GM19467 (cell line): ENCODE results near the gene BANF2.

Experiments
- ATAC-seq: cut with Tn5 transposase; IDR thresholded peaks from one replicate; pipeline ENCODE4 v1.9.1; 2021; ENCODE audit warnings: mild to moderate bottlenecking, moderate library complexity; ENCODE audit not compliant: unreplicated experiment

Gene BANF2

GRCh38 chr20:17663486-17663885 lies 36.3 kb upstream of the BANF2 start:
- ATAC-seq = no peak

- ATAC-seq = no peak
Measured at GRCh38 chr20:17664025-17664633, 35.6 kb upstream of the BANF2 start.

GRCh38 chr20:17665756-17666155 lies 34.0 kb upstream of the BANF2 start:
- ATAC-seq = no peak

- ATAC-seq = no peak
Measured at GRCh38 chr20:17666481-17666880, 33.3 kb upstream of the BANF2 start.

- no peak for ATAC-seq
Measured at GRCh38 chr20:17667445-17667844, 32.3 kb upstream of the BANF2 start.

GRCh38 chr20:17668432-17668831 lies 31.3 kb upstream of the BANF2 start:
- ATAC-seq = no peak

GRCh38 chr20:17669306-17669931 lies 30.3 kb upstream of the BANF2 start:
- no peak for ATAC-seq

- ATAC-seq = no peak
Measured at GRCh38 chr20:17671011-17671410, 28.8 kb upstream of the BANF2 start.

GRCh38 chr20:17671565-17671964 lies 28.2 kb upstream of the BANF2 start:
- no peak for ATAC-seq

- no peak for ATAC-seq
Measured at GRCh38 chr20:17673084-17673483, 26.7 kb upstream of the BANF2 start.

- ATAC-seq = no peak
Measured at GRCh38 chr20:17674722-17675518, 24.8 kb upstream of the BANF2 start.

GRCh38 chr20:17675519-17676377 lies 24.0 kb upstream of the BANF2 start:
- no peak for ATAC-seq

GRCh38 chr20:17676378-17676759 lies 23.4 kb upstream of the BANF2 start:
- ATAC-seq = no peak

- no peak for ATAC-seq
Measured at GRCh38 chr20:17676942-17677341, 22.8 kb upstream of the BANF2 start.

- ATAC-seq = no peak
Measured at GRCh38 chr20:17678295-17678694, 21.5 kb upstream of the BANF2 start.

GRCh38 chr20:17678886-17679285 lies 20.9 kb upstream of the BANF2 start:
- ATAC-seq = no peak

- ATAC-seq = no peak
Measured at GRCh38 chr20:17679941-17680835, 19.6 kb upstream of the BANF2 start.

GRCh38 chr20:17680836-17681725 lies 18.7 kb upstream of the BANF2 start:
- ATAC-seq = peak; percentile 38

- ATAC-seq = peak; percentile 1
Measured at GRCh38 chr20:17681726-17682102, 18.1 kb upstream of the BANF2 start.
